GM19351 (cell line): ENCODE measurements around the gene SLC45A1.

Experiments
- ATAC-seq: cut with Tn5 transposase; IDR thresholded peaks from one replicate; pipeline ENCODE4 v1.9.1; 2021; ENCODE audit warnings: mild to moderate bottlenecking, moderate library complexity; ENCODE audit not compliant: unreplicated experiment

The SLC45A1 gene

GRCh38 chr1:8352471-8352845, 34.5 kb downstream of the SLC45A1 start:
- no peak for ATAC-seq

- no peak for ATAC-seq
Measured at GRCh38 chr1:8352886-8353785, 35.2 kb downstream of the SLC45A1 start.

DNA sequence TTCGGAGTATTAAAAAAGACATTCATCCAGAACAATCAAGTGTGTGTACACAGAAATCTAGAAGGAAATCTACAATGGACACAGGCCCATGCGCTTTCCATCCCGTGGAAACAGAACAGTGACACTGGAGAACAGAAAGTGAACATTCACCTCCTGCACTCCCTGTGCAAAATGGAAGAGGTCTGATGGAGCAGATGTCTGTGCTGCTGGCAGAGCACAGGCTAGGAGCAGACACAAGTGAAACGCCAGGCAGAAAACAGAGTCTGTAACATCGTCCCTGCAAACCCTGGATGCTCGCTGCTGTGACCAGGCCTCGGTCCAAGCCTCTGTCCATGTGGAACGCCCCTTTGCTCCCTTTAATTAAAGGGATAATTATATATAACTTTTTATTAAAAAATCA, 36.1 kb downstream of the SLC45A1 start:
- no peak for ATAC-seq

GRCh38 chr1:8355439-8356255, 37.7 kb downstream of the SLC45A1 start:
- ATAC-seq = no peak

DNA sequence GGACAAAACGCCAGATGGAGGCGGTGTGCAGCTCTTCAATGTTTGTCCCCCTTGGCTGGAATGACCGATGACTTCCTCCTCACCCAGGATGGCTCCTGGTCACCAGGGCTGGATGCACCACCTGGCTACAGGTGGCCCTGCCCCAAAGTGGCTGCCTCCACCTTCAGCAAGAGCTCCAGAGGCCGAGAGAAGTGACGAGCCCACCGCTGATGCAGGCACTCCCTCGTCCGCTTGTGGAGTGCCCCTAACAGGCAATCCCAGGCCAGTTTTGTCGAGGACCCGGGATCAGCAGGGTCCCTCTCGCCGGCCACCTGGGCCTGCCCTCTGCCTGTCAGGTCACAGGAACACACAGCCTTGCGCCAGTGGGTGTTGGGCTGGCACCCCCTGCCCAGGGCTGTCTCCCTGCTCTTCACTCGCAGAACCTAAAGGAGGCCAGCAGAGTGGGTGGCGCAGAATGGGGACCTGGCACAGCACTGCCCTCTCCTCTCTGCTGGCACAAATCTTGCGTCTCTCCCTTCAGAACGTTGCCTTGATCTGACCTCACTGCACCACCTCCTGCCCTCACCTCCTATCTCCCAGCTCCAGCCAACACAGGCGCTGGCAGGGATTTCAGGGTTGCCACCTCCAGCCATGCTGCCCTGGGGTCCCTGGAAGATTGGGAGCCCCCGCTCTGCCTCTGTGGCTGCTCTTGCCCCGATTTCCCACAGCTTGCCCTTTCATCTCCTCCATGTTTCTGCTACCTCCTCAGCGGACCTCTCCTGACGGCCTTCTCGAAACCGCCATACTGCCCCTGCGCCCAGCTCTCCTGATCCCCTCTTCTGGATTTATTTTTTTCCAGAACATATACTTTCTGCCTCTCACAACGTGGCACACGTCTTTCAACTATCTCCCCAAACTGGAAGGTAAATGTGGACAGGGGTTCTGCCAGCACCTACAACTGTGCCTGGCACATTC, 38.6 kb downstream of the SLC45A1 start:
- no peak for ATAC-seq

DNA sequence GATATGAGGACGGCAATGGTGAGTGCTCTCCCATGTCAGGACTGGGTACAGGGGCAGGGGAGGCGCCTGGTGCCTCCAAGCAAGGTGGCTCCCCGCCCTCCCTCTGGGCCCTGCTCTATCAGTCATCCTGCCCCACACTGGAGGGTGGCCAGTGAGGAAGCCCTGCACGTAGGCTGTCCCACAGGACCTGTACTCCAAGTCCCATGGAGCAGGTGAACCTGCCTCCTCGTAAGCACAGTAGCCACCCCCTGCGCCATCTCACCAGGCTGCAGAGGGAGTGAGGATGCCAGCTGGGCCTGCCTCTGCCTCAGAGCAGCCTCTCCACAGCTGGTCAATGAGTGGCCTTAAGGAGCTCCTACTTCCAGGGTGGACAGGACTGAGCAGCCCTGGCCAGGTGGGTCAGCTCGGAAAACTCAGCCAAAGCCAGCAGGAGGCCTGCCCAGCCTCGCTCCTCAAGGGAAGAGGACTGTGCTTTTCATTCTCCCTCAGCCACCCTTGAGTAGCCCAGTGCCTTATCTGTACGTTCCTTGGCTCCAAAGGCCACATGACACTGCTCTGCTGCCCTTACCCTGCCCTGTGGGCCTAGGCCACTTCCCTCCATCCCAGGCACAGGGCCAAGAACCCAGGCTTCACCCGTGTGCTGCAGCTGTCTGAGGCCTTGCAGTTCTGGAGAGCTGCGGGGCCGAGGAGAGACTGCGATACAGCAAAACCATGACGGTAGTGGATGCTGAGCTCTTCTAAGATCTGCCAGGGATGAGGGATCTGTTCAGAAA, 39.6 kb downstream of the SLC45A1 start:
- no peak for ATAC-seq

DNA sequence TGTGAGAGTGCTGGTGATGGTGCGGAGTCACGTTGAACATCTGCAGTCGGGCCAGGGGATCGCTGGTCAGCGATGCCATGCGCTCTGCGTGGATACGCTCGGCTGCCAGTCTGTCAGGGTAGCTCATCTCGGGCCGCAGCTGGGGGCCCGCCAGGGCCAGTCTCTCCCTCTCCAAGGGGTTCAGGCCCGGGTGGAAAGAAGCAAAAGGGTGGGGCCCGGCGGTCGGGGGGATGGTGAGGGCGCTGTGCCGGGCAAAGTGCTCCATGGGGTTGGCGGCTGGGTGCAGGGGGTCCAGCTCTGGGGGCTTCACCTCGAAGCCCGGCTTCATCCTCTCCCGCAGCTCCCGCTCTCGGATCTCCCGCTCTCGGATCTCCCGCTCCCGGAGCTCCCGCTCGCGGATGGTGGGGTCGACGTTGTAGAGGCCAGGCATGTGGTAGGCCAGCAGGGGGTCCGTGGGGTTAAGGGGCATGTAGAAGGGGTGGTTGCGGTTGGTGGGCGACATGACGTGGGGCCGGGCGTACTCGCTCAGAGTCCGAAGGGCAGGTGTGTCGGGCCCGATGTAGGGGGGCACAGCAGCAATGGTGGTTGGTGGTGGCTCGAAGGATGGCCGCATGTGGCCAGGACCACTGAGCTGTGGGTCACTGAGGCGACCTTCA, 40.5 kb downstream of the SLC45A1 start:
- no peak for ATAC-seq

DNA sequence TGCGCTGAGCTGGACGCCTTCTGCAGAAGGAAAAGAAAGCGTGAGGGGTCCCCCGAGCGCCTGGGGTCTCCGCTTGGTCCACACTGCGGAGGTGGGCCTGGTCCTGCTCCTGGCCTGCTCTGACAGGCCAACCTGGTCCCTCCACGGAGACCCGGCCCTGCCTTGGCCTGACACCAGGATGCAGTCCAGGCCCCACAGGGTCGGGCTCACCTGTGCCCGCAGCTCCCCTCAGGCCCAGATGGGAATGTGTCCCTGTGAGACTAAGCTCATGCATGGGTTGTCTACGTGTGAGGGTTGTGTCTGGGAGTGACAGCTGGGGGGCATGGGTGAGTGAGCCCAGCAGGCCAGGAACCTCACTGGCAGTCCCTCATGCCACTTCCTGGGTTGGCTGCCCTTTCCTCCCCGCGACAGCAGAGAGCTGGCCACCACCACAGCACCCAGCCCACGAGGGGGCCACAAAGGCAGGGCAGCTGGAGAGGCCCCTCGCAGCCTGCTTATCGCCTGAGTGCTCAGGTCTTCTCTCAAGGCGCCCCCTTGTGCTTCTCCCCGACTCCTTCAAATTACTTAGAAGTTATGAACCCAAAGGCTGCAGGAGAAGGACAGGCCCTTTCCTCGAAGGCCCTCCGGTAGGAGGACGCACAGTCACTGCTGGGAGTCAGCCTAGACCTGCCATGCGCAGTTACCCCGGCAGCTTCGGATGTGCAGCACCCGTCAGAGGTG, 41.1 kb downstream of the SLC45A1 start:
- ATAC-seq = no peak

GRCh38 chr1:8359617-8360481, 41.9 kb downstream of the SLC45A1 start:
- no peak for ATAC-seq

DNA sequence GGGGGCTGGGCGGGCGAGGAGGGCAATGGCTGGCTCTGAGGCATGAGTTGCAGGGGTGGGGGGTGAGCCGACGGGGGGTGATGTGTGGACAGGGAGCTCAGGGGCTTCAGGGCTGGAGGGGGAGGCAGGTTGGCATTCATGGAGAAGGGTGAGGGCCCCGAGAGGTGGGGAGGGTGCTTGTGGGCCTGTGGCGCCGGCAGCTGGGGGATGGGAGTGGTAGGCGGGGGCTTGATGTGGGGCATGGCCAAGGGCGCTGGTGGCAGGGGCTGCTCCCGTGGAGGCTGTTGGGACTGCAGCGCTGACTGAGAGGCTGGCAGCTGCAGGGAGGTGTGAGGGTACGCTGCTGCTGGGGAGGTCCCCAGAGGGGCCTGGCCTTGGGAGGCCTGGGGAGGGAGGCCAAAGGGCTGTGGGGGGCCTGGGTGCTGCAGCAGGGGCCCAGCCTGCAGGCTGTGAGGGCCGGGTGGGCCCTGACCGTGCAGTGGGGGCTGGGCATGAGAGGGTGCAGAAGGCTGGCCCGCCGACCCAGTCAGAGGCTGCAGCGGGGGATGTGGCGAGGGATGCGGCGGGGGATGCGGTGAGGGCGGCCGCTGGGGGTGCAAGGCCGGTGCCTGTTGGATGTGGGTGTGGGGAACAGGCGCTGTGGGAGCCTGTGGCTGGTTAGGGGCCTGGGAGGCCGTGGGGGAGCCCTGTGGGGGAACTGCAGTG, 42.7 kb downstream of the SLC45A1 start:
- ATAC-seq = no peak

GRCh38 chr1:8361198-8361849, 43.4 kb downstream of the SLC45A1 start:
- ATAC-seq = no peak

- ATAC-seq = no peak
Measured at GRCh38 chr1:8362701-8363101, 44.8 kb downstream of the SLC45A1 start.

DNA sequence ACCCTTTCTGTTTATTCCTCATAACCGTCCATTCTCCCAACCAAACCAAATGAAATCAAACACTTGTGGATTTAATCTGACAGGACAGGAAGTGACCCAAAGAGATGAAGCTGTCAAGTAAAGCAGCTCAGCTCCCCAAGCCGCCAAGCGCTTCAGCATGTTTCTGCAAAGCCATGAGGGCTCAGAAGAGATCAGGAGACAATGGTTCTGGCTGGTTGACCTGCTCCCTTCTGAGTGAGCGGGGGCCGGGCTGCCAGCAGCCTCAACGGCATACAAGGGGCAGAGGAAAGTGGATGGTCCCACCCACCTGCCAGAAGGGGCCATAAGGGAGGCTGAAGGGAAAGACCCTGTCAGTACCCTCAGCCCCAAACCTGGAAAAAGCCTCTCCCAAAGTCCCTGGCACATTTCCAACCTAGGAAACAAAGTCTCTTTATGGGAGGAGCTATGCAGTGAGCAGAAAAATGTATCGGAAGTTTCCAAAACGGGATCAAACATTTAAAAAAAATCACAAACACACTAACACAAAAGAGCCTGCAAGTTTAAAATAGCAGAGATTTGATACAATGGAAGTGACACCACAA, 45.4 kb downstream of the SLC45A1 start:
- no peak for ATAC-seq

- no peak for ATAC-seq
Measured at GRCh38 chr1:8363767-8364301, 45.9 kb downstream of the SLC45A1 start.

GRCh38 chr1:8364528-8365442, 46.9 kb downstream of the SLC45A1 start:
- no peak for ATAC-seq
